Right lobe of liver (tissue), 6 donors: ENCODE measurements around the gene ARFGAP3. TPM values are rescaled to one million over a fixed set of nuclear protein-coding genes. Genes with fewer than 3 reads are reported as not detected.

Experiments
- ATAC-seq, 4 donors: fragments of 200-7000 bp; cut with Tn5 transposase; one replicate each; pipeline ENCODE4 v1.9.1; 2020; ENCODE audit warnings: mild to moderate bottlenecking in 4 of 4, moderate library complexity in 4 of 4
- DNase-seq, 3 donors: peaks; one replicate each; pipeline ENCODE4 v3.0.0-alpha.2; 2020
- H3K27ac ChIP-seq, 3 donors: fragments of 200-600 bp; one replicate each; pipeline ENCODE4 v1.8.0; 2022
- H3K27me3 ChIP-seq, 2 donors: fragments of 200-600 bp; one replicate each; pipeline ENCODE4 v1.8.0; 2022
- H3K36me3 ChIP-seq, 4 donors: fragments of 200-600 bp; sonication (generic) in 1 of 4; one replicate each; pipeline versions ENCODE4 v1.5.1 to v1.8.0; 2017 to 2022; ENCODE audit warnings: control low read depth in 1 of 4
- H3K4me1 ChIP-seq, 4 donors: fragments of 200-600 bp; sonication (generic) in 1 of 4; one replicate each; pipeline versions ENCODE4 v1.5.1 to v1.8.0; 2017 to 2022; ENCODE audit warnings: control low read depth in 1 of 4
- H3K4me3 ChIP-seq, 3 donors: fragments of 200-600 bp; one replicate each; pipeline ENCODE4 v1.8.0; 2022
- H3K9me3 ChIP-seq, 4 donors: fragments of 200-600 bp; sonication (generic) in 1 of 4; one replicate each; pipeline versions ENCODE4 v1.5.1 to v1.8.0; 2017 to 2022; ENCODE audit warnings: control low read depth in 1 of 4
- POLR2A ChIP-seq: fragments of 450-650 bp; IDR thresholded peaks from one replicate; pipeline ENCODE4 v1.6.1; 2017; ENCODE audit warnings: antibody characterized with exemption, mild to moderate bottlenecking
- WGBS: methylation state at CpG from one replicate; pipeline ENCODE4 v1.1.6; 2018; ENCODE audit warnings: low coverage, low lambda C conversion rate; ENCODE audit not compliant: insufficient coverage; ENCODE audit errors: missing lambda C conversion rate; 5-methylcytosine and 5-hydroxymethylcytosine counted together
- intact Hi-C, 2 donors: fragments of 100-400 bp; cut with DNase I; formaldehyde crosslinking; loops; one replicate each; pipeline versions ENCODE4 v1.11.2 to v1.14.1; 2022
- total RNA-seq, 6 experiments: library from RNA; depleted of rRNA in 2 of 6; stranded (reverse); fragments of >200 nt in 2 of 6; fragmentation: NEBNext Ultra II Directional in 3 of 6; extraction: Animal tissue kit (Norgen Biotek cat#: 25700) in 3 of 6; gene quantifications; one replicate each; pipeline versions ENCODE4 v1.1.0 to v1.2.4, GENCODE V29; 2016 to 2023
- TF ChIP-seq, protein P1 (sequence below), 4 donors: fragments of 200-600 bp in 3 of 4; fragments of 450-650 bp in 1 of 4; IDR thresholded peaks; one replicate each; pipeline versions ENCODE4 v1.5.1 to v1.8.0; 2016 to 2022; ENCODE audit warnings: antibody characterized with exemption in 4 of 4, mild to moderate bottlenecking in 2 of 4
- donor health status: DM: no; HTN: yes; CAD: no.
- donor health status: DM: no; HTN: no; CAD: no.
- donor health status: DM: no; HTN: no; CAD: no.
- donor health status: DM: no; HTN: yes; CAD: no.
- donor health status: DM: no; HTN: yes; CAD: no.

The ARFGAP3 gene
- total RNA-seq, 6 experiments from 2014 or later = 19.8 to 48.4 (median 30.4) TPM

DNA sequence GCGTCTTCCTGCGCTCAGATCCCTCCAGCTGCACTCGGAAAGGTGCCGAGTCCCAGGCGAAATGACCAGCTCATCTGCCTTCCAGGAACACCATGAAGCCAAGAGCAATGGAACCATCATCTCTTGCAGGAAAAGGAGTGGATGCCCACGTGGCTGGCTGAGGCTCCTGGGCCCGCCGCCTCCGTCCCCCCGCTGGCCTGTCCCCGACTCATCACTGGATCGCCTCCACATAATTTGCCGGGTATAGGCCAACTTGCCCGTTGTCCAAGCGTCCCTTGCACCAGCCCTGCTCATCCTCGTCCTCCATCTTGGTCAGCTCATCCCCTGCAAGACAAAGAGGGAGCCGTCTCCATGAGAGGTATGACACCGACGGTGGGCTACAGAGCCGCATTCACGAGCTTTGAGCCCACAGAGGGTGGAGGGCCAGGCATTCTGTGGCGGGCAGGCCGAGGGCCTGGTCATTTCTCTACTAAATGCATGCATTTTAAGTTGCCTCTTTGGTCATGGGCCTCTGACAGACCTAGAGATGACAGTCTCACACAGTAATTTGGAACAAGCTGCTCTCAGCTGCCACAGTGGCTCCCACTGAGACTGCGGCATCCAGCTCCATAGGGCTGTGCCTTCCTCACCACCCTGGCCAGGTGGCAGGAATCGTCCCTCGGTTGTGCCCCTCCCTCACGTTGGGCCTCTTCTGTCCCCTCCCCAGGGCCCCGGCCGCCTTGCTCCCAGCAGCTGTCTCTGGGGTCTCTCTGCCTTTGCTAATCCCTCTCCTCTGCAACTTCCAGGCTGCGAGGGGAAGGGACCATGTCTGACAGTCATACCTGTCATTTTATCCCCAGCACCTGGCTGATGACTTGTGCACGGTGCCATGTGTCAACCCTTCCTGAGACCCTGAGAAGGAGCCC is 14.3 kb upstream of the ARFGAP3 start:
- Histone ChIP-seq H3K4me1 (peaks cover 0 to 13% (median 6%) of the 10 kb centered on the region in 4 donors), H3K36me3 (peaks cover 0 to 43% (median 8%) of the 10 kb centered on the region in 4 donors), H3K4me3 (no peak overlapping the region), H3K9me3 (no peaks in the 10 kb centered on the region), H3K27me3 (no peaks in the 10 kb centered on the region), H3K27ac (no peak overlapping the region)
- TF ChIP-seq, protein P1, sequence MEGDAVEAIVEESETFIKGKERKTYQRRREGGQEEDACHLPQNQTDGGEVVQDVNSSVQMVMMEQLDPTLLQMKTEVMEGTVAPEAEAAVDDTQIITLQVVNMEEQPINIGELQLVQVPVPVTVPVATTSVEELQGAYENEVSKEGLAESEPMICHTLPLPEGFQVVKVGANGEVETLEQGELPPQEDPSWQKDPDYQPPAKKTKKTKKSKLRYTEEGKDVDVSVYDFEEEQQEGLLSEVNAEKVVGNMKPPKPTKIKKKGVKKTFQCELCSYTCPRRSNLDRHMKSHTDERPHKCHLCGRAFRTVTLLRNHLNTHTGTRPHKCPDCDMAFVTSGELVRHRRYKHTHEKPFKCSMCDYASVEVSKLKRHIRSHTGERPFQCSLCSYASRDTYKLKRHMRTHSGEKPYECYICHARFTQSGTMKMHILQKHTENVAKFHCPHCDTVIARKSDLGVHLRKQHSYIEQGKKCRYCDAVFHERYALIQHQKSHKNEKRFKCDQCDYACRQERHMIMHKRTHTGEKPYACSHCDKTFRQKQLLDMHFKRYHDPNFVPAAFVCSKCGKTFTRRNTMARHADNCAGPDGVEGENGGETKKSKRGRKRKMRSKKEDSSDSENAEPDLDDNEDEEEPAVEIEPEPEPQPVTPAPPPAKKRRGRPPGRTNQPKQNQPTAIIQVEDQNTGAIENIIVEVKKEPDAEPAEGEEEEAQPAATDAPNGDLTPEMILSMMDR (IDR thresholded peaks at IDR 0.05) = no peak
- TF ChIP-seq POLR2A = no peak
- 84% methylated on average over 10 of the region's 31 CpGs for WGBS
- DNase-seq = peak in 1 of 3 donors; percentile 37
- intact Hi-C loops = loop anchor here in 1 of 2 donors (10.0 kb wide), 1 partner anchor 113 kb away; no protein-coding TSS in a partner anchor
- no peak for ATAC-seq

DNA sequence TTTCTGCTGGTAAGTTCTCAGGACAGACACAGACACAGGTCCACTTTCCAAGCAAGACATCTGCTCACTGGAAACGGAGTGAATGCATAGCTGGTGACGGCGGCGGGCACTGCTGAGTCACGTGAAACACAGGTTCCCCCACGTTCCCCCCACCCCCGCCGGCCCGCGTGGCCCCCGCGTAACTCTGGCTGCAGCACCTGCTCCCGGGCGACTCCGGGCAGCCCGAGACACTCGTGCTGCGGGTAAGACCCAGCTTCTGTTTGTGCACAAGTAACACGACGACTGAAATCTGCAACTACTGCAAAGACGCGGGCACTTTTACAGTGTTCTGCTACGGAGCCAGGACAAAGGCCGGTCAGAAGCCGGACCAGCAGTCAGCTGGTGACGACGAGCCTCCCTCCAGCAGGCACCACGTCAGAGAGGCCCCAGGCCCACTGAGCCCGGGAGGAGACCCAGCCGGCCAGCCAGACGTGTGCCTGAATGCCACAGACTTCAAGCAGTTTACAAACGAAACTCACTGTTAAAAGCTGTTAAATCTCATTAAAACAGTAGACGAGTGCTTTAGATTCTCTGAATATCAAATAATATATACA is 12.9 kb upstream of the ARFGAP3 start:
- H3K36me3 ChIP-seq = peaks cover 0 to 32% (median 6%) of the 10 kb centered on the region in 4 donors
- H3K27ac ChIP-seq = no peak overlapping the region
- ATAC-seq (no peak), DNase-seq (no peak)
- H3K27me3 ChIP-seq = no peaks in the 10 kb centered on the region
- peaks cover 0 to 13% (median 6%) of the 10 kb centered on the region in 4 donors for H3K4me1 ChIP-seq
- TF ChIP-seq POLR2A = no peak
- TF ChIP-seq, protein P1 (IDR thresholded peaks at IDR 0.05) = no peak
- H3K4me3 ChIP-seq = no peak overlapping the region
- H3K9me3 ChIP-seq = no peaks in the 10 kb centered on the region
- intact Hi-C loops = loop anchor here in 1 of 2 donors (10.0 kb wide), 2 partner anchors 115 to 165 kb away; no protein-coding TSS in a partner anchor
- 84% methylated on average over 14 of the region's 33 CpGs for WGBS

DNA sequence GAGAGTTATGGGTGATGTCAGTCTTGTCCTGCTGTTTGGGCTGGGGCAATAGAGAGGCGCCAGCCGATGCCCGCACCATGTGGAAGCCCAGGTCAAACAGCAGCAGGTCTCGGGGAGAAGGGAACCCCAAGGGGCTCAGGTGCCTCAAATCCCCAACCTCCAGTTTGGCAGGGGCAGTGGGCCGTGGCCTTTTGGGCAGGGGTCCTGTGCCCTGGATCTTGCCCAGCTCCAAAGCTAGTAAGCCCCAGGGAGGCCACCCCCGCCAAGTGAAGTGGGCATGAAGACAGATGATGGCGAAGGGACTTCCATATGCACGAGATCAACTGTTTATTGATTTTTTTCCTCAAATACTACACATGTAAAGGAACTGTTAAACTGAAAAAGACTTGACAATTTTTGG is 12.4 kb upstream of the ARFGAP3 start:
- TF ChIP-seq, protein P1 (IDR thresholded peaks at IDR 0.05) = no peak
- TF ChIP-seq POLR2A = no peak
- ATAC-seq (no peak), DNase-seq (no peak)
- no peaks in the 10 kb centered on the region for H3K9me3 ChIP-seq
- 67% methylated on average over 3 of the region's 8 CpGs for WGBS
- peaks cover 0 to 13% (median 6%) of the 10 kb centered on the region in 4 donors for H3K4me1 ChIP-seq
- H3K27me3 ChIP-seq = no peaks in the 10 kb centered on the region
- peak overlapping the region in 1 of 3 donors; percentile 65 for H3K27ac ChIP-seq
- peaks cover 0 to 32% (median 6%) of the 10 kb centered on the region in 4 donors for H3K36me3 ChIP-seq
- H3K4me3 ChIP-seq = no peak overlapping the region
- intact Hi-C loops = loop anchor here in 1 of 2 donors (10.0 kb wide), 1 partner anchor 165 kb away; no protein-coding TSS in a partner anchor

DNA sequence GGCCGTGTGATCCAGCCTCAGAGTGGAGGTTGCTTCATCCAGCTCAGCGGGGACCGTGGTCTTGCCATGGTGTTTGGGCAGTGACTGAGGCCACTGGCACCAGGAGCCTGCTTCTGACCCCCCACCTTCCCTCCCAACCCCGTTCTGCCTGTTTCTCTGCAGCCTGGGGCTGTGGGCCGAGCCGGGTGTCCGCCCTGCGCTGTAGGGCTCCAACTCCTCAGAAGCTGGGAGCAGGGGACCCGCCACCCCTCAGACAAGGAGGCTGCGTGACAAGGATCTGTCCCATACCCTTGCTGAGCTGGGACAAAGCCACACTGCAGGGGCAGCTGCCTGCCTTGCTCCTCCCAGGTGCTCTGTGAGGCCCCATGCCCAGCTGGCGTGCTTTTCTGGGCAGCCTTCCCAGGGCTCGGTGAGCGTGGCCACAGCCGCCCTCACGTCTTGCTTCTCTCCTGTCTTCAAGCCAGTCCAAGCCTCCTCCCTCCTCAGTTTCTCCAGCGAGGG is 11.7 kb upstream of the ARFGAP3 start:
- H3K4me1 ChIP-seq = peaks cover 0 to 13% (median 6%) of the 10 kb centered on the region in 4 donors
- intact Hi-C loops = loop anchor here in 1 of 2 donors (10.0 kb wide), 1 partner anchor 166 kb away; no protein-coding TSS in a partner anchor
- ATAC-seq (peak; percentile 66 to 78 (median 72)), DNase-seq (peak; percentile 72 to 90 (median 90))
- no peak for TF ChIP-seq POLR2A
- H3K27me3 ChIP-seq = no peaks in the 10 kb centered on the region
- peaks cover 0 to 29% (median 5%) of the 10 kb centered on the region in 4 donors for H3K36me3 ChIP-seq
- no peak overlapping the region for H3K4me3 ChIP-seq
- H3K27ac ChIP-seq = peak overlapping the region in 2 of 3 donors; percentile 53 to 65
- WGBS = 34% methylated on average over 2 of the region's 16 CpGs
- no peaks in the 10 kb centered on the region for H3K9me3 ChIP-seq
